Activated naive CD8-positive, alpha-beta T cell treated with anti-CD3 and anti-CD28 coated beads, Interleukin-2, amount 10 ng/mL, durations not matched to agents 7 days and 5 days (primary cell): ENCODE measurements around the gene CIB4. TPM values are rescaled to one million over a fixed set of nuclear protein-coding genes. Genes with fewer than 3 reads are reported as not detected.
"Not testable (repeated sequence)": the region's sequence is repeated elsewhere in the genome, so short reads cannot be mapped to it uniquely, and the experiment has no call there.

ENCODE experiments used
- ATAC-seq: fragments of 150-1000 bp; cut with Tn5 transposase; one replicate; pipeline ENCODE4 v1.10.0; 2021; ENCODE audit warnings: low read depth, moderate library complexity
- POLR2A ChIA-PET: fragments of 350-600 bp; sonication (Branson Sonifier 250); formaldehyde crosslinking; loops from one replicate; lab custom pipeline; 2021; ENCODE audit warnings: antibody characterized with exemption; lab: Charles Lee
- DNase-seq: peaks from one replicate; pipeline ENCODE4 v3.0.0; 2021
- H3K27ac Mint-ChIP-seq: one replicate; pipeline ENCODE4 v1.8.0; 2022; ENCODE audit warnings: mild to moderate bottlenecking, mixed read lengths
- H3K27me3 Mint-ChIP-seq: one replicate; pipeline ENCODE4 v1.8.0; 2022; ENCODE audit warnings: mild to moderate bottlenecking, moderate library complexity, mixed read lengths
- H3K36me3 Mint-ChIP-seq: one replicate; pipeline ENCODE4 v1.8.0; 2021; ENCODE audit warnings: mild to moderate bottlenecking, mixed read lengths
- H3K4me1 Mint-ChIP-seq: one replicate; pipeline ENCODE4 v1.8.0; 2021; ENCODE audit warnings: mixed read lengths
- H3K4me3 Mint-ChIP-seq: one replicate; pipeline ENCODE4 v1.8.0; 2022; ENCODE audit warnings: mild to moderate bottlenecking, moderate library complexity, mixed read lengths
- H3K9me3 Mint-ChIP-seq: one replicate; pipeline ENCODE4 v1.8.0; 2021; ENCODE audit warnings: mixed read lengths
- total RNA-seq, 2 experiments: library from RNA; stranded (reverse); gene quantifications; one replicate each; pipeline ENCODE4 v1.2.3, GENCODE V29; 2021

The CIB4 gene
- total RNA-seq, 2 experiments from 2014 or later: not detected

DNA sequence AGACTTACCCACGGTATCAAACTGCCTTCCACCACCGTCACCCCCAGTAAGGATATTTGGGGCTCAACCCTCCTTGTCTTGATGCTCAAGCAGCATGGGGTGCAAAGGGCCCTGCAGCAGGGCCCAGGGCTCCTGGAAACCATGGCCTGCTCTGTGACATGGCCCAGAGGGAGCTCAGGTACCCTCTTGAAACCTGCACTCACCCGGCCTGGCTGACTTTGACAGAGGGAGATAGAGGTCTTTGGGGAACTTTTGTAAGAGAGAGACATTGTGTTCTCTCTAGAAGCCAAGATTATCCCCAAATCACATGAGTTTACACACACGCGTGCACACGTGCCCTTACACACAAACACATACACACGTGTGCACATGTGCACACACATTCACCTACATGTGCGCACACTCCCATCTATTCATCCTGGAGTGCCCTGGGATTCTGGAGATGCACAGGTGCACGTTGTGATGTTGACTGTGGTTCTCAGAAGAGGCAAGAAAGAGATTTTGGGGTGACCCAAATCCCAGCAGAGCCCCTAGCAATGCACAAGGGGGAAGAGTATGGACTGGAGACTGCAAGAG lies 31.7 kb upstream of the CIB4 start:
- ATAC-seq (no peak), DNase-seq (no peak)
- Mint-ChIP-seq H3K27ac (no peak overlapping the region), H3K9me3 (no peaks in the 10 kb centered on the region), H3K4me3 (no peak overlapping the region), H3K27me3 (peaks cover 40% of the 10 kb centered on the region), H3K36me3 (no peaks in the 10 kb centered on the region), H3K4me1 (peaks cover 12% of the 10 kb centered on the region)
- POLR2A ChIA-PET: no interaction called here

- Mint-ChIP-seq H3K27me3 (peaks cover 42% of the 10 kb centered on the region), H3K9me3 (no peaks in the 10 kb centered on the region), H3K27ac (no peak overlapping the region), H3K4me3 (no peak overlapping the region), H3K36me3 (no peaks in the 10 kb centered on the region), H3K4me1 (peaks cover 12% of the 10 kb centered on the region)
- DNase-seq (no peak), ATAC-seq (no peak)
- POLR2A ChIA-PET: no interaction called here
Observed at GRCh38 chr2:26672112-26672817, 31.1 kb upstream of the CIB4 start.

DNA sequence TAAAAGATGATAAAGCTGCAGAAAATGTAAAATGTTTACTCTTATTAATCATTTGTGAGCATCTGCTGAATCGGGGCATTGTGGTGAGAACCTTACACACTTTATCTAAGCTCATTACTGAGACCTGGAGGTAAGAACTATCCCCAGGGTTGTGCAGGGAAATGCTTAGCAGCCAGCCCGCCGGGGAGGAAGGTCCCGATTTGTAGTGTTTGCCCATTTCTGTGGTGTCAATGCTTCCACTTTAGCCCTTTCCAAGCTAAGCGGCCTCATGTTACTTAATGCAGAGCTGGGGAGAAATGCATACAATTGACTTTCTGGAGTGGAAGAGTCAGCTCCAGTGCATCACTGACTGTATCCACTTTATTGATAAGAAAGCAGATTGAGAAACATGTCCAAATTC lies 30.5 kb upstream of the CIB4 start:
- POLR2A ChIA-PET: no interaction called here
- H3K9me3 Mint-ChIP-seq: no peaks in the 10 kb centered on the region
- no peak overlapping the region for H3K27ac Mint-ChIP-seq
- no peak overlapping the region for H3K4me3 Mint-ChIP-seq
- no peak for DNase-seq
- peaks cover 12% of the 10 kb centered on the region for H3K4me1 Mint-ChIP-seq
- H3K27me3 Mint-ChIP-seq: peaks cover 45% of the 10 kb centered on the region
- no peaks in the 10 kb centered on the region for H3K36me3 Mint-ChIP-seq
- no peak for ATAC-seq

DNA sequence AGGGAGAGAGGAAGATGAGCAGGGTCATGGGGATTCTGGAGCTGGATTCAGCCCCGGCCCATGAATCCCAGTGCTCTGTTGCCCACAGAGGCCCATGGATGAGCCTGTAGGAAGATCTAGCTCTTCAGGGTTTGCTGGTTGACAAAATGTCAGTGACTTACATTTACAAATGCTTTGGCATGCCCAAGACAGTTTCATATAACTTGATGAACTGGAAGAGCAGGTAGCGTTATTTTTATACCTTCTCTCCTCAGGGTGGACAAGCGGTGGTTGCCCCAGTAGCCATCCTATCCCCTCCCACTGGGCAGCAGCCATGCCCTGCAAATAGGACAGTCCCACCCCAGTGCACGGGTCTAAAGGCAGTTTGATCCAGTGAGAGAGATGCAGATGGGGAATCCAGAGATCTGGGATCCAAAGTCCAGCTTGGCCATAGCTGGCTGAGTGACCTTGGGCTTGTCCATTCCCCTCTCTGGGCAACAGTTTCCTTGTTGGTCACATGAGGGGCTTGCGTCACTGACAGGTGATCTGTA lies 29.8 kb upstream of the CIB4 start:
- H3K9me3 Mint-ChIP-seq: no peaks in the 10 kb centered on the region
- no peak overlapping the region for H3K4me3 Mint-ChIP-seq
- H3K27ac Mint-ChIP-seq: no peak overlapping the region
- POLR2A ChIA-PET: no interaction called here
- DNase-seq: no peak
- no peaks in the 10 kb centered on the region for H3K36me3 Mint-ChIP-seq
- peaks cover 12% of the 10 kb centered on the region for H3K4me1 Mint-ChIP-seq
- no peak for ATAC-seq
- H3K27me3 Mint-ChIP-seq: peaks cover 50% of the 10 kb centered on the region

DNA sequence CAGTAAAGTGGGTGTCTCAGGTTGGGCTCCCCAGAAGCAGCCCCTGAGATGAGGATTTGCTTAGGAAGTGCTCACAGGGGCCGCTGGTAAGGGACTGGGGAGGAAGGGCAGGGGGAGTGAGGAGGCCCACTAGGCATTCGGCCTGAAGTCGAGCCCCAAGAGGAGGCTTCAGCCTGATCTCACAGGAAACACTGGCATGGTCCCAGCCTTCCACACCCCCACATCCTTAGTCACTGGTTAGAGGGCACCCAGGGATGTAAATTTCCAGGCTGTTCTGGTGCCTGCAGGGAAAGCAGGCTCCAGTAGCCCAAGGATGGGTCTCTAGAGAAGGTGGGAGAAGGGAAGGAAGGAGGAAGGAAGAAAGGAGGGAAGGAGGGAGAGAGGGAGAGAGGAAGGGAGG lies 29.0 kb upstream of the CIB4 start:
- H3K27me3 Mint-ChIP-seq: peaks cover 54% of the 10 kb centered on the region

GRCh38 chr2:26668856-26669750 lies 27.9 kb upstream of the CIB4 start:
- Mint-ChIP-seq H3K36me3 (no peaks in the 10 kb centered on the region), H3K27ac (no peak overlapping the region), H3K27me3 (peaks cover 57% of the 10 kb centered on the region), H3K4me3 (no peak overlapping the region), H3K4me1 (peaks cover 12% of the 10 kb centered on the region), H3K9me3 (no peaks in the 10 kb centered on the region)
- POLR2A ChIA-PET: no interaction called here
- ATAC-seq (peak; percentile 61), DNase-seq (no peak)

More for the DNA sequence above, 29.0 kb upstream of the CIB4 start:
- POLR2A ChIA-PET: no interaction called here
- no peak for ATAC-seq
- Mint-ChIP-seq H3K36me3 (no peaks in the 10 kb centered on the region), H3K27ac (no peak overlapping the region), H3K4me1 (peaks cover 12% of the 10 kb centered on the region), H3K4me3 (no peak overlapping the region), H3K9me3 (no peaks in the 10 kb centered on the region)
- no peak for DNase-seq

GRCh38 chr2:26668041-26668440 lies 26.9 kb upstream of the CIB4 start:
- peaks cover 53% of the 10 kb centered on the region for H3K27me3 Mint-ChIP-seq
- no peak overlapping the region for H3K4me3 Mint-ChIP-seq
- no peaks in the 10 kb centered on the region for H3K9me3 Mint-ChIP-seq
- no peak for ATAC-seq
- peaks cover 12% of the 10 kb centered on the region for H3K4me1 Mint-ChIP-seq
- H3K27ac Mint-ChIP-seq: no peak overlapping the region
- POLR2A ChIA-PET: no interaction called here
- no peaks in the 10 kb centered on the region for H3K36me3 Mint-ChIP-seq
- DNase-seq: no peak

DNA sequence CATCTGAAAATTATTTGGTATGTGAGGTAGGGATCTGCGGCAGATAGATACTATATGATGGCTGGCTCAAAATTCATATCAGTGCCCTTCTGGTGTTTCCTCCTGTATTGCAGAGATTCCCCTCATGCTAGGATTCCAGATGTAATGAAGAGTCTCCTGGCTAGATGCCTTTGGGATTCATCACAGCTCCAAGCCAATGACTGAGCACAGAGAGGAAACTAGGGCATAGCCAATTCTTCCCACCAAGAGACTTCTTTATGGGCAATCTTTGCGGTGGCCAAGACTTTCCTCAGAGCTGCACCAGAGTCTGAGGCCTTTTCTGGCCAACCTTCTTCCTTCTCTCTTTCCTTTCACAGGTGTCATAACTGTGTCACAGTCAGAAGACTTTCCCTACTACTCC lies 25.5 kb upstream of the CIB4 start:
- no peaks in the 10 kb centered on the region for H3K36me3 Mint-ChIP-seq

GRCh38 chr2:26665296-26665695 lies 24.1 kb upstream of the CIB4 start:
- DNase-seq, H3K36me3 Mint-ChIP-seq, H3K4me3 Mint-ChIP-seq, H3K9me3 Mint-ChIP-seq, POLR2A ChIA-PET, H3K27ac Mint-ChIP-seq, ATAC-seq: not testable (repeated sequence)
- H3K4me1 Mint-ChIP-seq: peaks cover 12% of the 10 kb centered on the region
- H3K27me3 Mint-ChIP-seq: peaks cover 50% of the 10 kb centered on the region

More for the DNA sequence above, 25.5 kb upstream of the CIB4 start:
- Mint-ChIP-seq H3K27ac (no peak overlapping the region), H3K27me3 (peaks cover 55% of the 10 kb centered on the region), H3K4me3 (no peak overlapping the region), H3K4me1 (peaks cover 12% of the 10 kb centered on the region), H3K9me3 (no peaks in the 10 kb centered on the region)
- no peak for DNase-seq
- POLR2A ChIA-PET: no interaction called here
- ATAC-seq: no peak

GRCh38 chr2:26660363-26660962 lies 19.3 kb upstream of the CIB4 start:
- Mint-ChIP-seq H3K9me3 (peaks cover 7% of the 10 kb centered on the region), H3K4me1 (no peaks in the 10 kb centered on the region), H3K27ac (no peak overlapping the region), H3K36me3 (peaks cover 2% of the 10 kb centered on the region), H3K27me3 (peaks cover 20% of the 10 kb centered on the region), H3K4me3 (no peak overlapping the region)
- POLR2A ChIA-PET: no interaction called here
- no peak for ATAC-seq
- DNase-seq: no peak

DNA sequence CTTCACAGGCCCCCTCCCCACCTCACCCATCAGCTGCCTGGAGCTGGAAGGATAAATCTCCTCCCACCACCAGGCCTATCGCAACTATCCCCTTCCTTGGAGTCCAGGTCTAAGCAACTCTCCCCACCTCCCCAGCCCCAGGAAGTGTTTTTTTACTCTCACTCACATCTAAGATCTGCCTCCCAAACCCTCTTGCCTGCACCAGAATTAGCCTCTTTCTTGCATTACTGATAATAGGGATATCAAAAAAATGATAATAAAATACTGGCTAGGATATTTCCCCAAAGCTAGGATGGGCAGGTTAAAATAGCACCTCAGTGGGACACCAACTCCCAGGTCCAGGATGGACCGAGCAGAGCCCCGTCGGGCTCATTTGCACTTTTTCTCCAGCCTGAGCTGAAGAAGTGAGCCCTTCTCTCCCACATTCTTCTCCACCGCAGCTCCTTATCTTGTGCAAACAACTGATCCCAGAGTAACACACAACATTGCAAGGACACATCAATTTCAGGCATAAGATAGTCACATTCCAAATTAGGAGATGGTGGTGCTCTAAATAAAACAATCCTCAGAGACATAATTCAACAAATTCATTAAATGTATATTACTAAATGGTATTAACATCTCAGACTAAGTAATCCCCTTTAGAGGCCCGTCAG lies 17.7 kb upstream of the CIB4 start:
- ATAC-seq: no peak
- H3K27ac Mint-ChIP-seq: no peak overlapping the region
- H3K27me3 Mint-ChIP-seq: peaks cover 15% of the 10 kb centered on the region
- H3K9me3 Mint-ChIP-seq: peaks cover 7% of the 10 kb centered on the region
- peaks cover 2% of the 10 kb centered on the region for H3K36me3 Mint-ChIP-seq
- no peak for DNase-seq
- POLR2A ChIA-PET: interaction anchor here (0.6 kb wide), 1 partner anchor 646 kb away, joined by 3 read pairs; no protein-coding TSS in a partner anchor
- no peak overlapping the region for H3K4me3 Mint-ChIP-seq
- H3K4me1 Mint-ChIP-seq: no peaks in the 10 kb centered on the region

DNA sequence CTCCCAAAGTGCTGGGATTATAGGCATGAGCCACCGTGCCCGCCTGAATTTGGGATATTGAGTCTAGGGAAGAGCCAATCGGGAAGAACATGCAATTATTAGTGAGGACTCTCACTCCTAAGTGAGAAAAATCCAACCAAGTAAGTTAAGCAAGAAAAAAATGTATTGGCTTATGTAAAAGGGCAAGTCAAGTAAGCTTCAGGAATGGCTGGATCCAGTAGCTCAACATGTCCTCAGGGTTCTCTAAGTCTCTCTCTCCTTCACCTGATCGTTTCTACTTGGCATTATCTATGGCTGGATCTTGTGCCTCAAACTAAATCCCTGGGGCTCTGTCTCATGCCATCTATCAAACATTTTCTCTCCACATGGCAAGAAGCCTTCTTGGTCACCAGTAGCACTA lies 16.1 kb upstream of the CIB4 start:
- Mint-ChIP-seq H3K4me3 (no peak overlapping the region), H3K36me3 (peaks cover 2% of the 10 kb centered on the region), H3K9me3 (peaks cover 7% of the 10 kb centered on the region), H3K4me1 (no peaks in the 10 kb centered on the region), H3K27ac (no peak overlapping the region), H3K27me3 (peaks cover 13% of the 10 kb centered on the region)
- no peak for ATAC-seq
- DNase-seq: no peak
- POLR2A ChIA-PET: no interaction called here
